Left hindlimb (tissue), 1 donor: ENCODE measurements around the gene SPAG9.

Source experiments
- DNase-seq: peaks from one replicate; pipeline ENCODE4 v3.0.0-alpha.2; 2018

The SPAG9 gene, protein sequence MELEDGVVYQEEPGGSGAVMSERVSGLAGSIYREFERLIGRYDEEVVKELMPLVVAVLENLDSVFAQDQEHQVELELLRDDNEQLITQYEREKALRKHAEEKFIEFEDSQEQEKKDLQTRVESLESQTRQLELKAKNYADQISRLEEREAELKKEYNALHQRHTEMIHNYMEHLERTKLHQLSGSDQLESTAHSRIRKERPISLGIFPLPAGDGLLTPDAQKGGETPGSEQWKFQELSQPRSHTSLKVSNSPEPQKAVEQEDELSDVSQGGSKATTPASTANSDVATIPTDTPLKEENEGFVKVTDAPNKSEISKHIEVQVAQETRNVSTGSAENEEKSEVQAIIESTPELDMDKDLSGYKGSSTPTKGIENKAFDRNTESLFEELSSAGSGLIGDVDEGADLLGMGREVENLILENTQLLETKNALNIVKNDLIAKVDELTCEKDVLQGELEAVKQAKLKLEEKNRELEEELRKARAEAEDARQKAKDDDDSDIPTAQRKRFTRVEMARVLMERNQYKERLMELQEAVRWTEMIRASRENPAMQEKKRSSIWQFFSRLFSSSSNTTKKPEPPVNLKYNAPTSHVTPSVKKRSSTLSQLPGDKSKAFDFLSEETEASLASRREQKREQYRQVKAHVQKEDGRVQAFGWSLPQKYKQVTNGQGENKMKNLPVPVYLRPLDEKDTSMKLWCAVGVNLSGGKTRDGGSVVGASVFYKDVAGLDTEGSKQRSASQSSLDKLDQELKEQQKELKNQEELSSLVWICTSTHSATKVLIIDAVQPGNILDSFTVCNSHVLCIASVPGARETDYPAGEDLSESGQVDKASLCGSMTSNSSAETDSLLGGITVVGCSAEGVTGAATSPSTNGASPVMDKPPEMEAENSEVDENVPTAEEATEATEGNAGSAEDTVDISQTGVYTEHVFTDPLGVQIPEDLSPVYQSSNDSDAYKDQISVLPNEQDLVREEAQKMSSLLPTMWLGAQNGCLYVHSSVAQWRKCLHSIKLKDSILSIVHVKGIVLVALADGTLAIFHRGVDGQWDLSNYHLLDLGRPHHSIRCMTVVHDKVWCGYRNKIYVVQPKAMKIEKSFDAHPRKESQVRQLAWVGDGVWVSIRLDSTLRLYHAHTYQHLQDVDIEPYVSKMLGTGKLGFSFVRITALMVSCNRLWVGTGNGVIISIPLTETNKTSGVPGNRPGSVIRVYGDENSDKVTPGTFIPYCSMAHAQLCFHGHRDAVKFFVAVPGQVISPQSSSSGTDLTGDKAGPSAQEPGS (N-terminal part only)

DNA sequence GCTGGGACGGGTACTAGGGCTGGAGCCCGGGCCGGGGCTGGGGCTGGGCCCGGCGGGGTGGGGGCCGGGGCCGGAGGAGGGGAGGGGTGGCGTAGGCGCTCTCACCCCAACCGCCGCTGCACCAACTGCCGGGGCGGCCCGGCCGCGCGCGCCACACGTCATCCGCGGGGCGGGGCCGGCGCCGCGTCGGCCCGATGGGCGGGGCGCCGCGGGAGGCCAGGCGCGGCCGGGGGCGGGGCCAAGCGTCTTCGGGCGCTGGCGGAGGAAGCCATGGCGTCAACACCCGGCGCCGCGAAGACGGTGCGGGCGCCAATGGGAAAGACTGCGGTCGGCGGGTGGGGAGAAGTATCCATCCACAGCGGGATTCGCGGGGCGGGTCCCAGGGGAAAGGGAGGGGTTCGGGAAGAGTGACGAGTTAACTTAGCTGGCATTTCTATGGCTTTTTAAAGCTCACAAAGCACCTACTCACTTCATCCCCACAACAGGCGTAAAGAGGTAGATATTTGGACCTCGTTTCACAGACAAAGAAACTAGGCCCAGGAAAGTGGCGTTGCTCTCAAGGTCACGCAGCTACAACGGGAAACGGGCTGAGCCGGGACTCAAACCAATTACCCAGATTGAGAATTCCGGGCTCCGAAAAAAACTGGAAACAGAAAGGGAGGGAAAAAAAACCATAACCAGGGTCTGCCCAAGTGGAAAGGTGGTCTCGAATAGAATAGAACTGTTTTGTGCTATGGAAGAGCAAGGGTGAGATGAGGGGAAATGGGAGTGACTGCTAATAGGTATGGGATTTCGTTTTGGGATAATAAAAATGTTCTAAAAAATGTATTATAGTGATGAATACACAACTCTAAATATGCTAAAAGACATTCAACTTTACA, at the start of gene SPAG9:
Gene SPAG9, minus strand, starts transcription at position 130 of the 881 bp plus-strand sequence. CDS start 212 bp downstream, outside the sequence.
- DNase-seq, result peak; percentile 97

DNA sequence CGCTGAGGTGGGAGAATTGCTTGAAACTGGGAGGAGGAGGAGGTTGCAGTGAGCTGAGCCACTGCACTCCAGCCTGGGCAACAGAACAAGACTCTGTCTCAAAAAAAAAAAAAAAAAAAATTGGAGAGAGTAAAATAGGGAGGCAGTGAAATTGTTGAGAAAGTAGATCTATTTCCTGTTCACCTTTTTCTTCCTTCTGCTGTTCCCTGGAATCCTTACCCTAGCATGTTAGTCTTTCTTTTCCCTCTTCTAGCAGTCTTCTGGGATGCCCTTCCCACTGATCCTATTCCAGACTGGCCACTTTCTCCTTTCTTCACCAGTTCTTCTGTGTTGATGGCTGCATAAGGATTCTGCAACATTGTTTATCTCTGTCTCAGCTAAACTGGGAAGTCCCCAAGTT, 48.7 kb upstream of the SPAG9 start:
- no peak for DNase-seq

DNA sequence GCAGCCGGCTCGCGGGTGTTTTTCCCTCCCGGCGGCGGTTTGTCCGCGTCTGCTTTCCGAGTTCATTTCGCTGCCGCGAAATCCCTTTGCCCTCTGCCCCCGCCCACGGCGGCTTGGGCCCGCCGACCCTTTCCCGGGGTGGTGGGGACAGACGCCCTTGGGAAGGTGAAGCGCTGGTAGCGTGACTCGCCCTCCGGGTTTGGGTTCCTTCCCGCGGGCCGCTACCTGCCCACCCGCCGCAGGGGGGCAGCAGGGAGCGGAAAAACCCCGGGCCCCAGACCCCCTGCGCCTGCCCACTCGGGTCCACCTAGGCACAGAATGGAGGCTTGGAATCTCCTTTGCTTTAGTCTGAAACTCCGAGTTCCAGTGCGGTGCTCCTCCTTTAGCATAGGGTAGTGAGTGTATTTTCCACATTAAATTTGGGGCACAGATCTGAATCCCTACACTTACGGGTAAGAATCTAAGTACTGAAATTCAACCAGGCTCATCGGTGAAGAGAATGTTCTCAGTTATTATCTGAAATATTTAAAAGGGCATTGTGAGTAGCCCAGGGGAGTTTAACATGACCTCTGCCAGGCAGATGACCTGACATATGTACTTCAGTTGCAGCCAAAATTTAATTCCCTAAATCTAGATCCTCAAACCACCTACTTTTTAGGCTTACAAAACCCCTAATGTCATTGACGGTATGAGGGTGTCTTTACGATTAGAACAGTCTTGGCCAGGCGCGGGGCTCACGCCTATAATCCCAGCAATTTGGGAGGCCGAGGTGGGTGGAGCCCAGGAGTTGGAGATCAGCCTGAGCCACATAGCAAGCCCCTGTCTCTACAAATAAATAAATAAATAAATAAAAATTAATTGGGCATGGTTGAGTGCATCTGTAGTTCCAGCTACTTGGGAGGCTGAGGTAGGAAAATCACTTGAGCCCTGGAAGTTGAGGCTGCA, 46.6 kb upstream of the SPAG9 start:
- DNase-seq, result peak; percentile 68

DNA sequence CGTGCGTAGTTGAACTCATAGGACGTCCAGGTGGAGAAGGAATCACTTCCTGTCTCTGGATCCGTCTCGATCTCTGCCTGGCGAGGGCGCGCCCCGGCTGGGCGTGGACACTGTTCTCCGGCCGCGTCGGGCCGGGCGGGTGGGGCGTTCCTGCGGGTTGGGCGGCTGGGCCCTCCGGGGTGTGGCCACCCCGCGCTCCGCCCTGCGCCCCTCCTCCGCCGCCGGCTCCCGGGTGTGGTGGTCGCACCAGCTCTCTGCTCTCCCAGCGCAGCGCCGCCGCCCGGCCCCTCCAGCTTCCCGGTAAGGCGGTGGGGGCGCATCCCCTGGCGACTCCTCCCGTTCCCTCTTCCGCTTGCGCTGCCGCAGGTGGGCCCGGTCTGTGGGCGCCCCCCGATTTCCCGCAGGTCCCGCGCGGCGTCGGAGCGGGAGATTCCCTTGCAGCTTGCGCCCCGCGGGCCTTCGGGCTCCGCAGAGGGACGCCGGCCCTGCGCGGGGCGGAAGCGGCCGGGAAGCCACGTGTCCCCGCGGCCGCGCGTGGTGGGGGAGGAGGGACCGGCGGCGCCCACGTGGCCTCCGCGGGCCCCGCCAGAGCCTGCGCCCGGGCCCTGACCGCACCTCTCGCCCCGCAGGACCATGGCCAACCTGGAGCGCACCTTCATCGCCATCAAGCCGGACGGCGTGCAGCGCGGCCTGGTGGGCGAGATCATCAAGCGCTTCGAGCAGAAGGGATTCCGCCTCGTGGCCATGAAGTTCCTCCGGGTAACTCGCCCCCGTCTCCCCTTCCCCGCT, 45.7 kb upstream of the SPAG9 start, which contains the start of gene NME2:
Gene NME2, plus strand, starts transcription at position 214 of the 789 bp plus-strand sequence. Its CDS starts 420 bp downstream, at position 634.
- peak; percentile 94 for DNase-seq

DNA sequence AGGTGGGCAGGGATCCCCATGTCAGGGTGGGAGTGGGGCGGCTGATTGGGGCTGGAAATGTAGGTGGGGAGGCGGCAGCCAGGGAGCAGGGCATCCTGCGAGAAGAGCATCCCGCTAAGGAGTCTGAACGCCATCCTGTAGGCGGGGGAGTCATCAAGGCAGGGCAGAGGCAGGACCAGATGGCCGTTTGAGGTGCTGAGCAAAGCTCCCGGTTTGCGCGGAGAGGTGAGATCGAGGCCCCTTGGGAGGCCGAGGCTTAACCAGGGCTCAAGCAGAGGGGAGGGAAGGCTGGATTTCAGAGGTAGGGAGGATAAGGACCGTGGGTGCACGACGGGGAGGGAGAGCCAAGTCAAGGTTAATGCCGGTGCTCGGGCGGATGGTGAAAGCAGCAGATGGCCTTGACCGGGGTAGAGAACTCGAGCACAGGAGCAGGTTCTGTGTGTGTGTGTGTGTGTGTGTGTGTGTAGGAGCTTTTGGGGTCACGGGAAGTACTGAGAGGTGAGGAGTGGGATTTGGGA, 45.1 kb upstream of the SPAG9 start:
- DNase-seq, result no peak

DNA sequence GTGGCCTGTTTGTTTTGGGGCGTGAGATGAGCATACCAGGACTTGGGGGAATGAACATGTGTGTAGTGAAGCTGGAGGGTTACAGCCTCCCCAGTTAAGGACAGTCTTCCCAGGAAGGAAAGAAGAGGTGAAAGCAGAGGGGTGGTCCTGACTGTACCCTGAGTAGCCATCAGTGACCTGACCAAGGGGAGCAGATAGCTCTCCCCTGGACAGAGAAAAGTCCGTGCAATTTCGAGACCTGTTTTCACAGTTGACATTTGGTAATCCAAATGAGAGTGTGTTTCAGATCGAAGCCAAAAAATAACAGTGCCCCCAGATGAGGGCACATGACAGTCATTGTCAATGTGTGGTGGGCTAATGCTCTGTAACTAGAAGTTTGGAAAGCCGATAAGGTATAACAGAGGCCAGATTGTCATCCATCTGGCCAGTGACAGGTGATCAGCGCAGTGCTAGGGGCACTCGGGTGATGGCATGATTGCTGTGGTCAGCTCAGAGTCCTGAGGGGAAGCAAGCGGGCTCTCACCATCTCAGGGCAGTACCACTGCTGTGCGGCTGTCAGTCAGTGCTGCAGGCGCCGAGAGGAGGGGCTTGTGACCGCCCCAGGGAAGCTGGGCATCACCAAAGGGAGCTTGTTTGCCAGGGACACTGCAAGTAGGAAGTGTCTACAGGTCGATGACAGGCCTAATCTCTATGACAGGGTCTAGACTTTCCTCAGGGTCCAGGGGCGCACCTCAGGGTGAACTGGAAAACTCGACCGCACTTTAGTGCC, 44.4 kb upstream of the SPAG9 start:
- DNase-seq, result peak; percentile 50

DNA sequence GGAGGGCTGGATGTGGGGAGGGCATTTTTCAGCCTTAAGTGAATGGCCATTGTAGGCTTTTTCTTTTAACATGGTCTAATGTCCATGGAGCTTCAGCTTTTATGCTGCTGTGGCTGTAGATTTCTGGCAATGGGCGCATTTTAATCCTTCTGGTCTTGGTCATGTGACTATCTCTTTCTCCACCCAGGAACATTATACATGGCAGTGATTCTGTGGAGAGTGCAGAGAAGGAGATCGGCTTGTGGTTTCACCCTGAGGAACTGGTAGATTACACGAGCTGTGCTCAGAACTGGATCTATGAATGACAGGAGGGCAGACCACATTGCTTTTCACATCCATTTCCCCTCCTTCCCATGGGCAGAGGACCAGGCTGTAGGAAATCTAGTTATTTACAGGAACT, 40.9 kb upstream of the SPAG9 start:
- DNase-seq, result no peak

DNA sequence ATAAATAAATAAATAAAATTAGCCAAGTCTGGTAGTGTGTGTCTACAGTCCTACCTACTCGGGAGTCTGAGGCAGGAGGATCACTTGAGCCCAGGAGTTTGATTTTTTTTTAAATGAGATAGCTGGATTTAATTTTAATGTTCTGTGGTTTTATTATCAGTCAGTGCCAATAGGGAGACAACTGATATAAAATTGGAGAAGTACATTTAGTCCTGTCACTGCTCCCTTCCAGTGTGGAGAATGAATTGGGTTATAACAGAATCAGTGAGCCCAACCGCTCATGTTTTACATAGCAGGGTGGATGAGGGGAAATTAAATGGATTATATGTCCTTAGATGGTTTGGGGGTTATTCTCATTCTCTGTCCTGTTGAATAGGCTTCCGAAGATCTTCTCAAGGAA, 38.9 kb upstream of the SPAG9 start:
- no peak for DNase-seq

DNA sequence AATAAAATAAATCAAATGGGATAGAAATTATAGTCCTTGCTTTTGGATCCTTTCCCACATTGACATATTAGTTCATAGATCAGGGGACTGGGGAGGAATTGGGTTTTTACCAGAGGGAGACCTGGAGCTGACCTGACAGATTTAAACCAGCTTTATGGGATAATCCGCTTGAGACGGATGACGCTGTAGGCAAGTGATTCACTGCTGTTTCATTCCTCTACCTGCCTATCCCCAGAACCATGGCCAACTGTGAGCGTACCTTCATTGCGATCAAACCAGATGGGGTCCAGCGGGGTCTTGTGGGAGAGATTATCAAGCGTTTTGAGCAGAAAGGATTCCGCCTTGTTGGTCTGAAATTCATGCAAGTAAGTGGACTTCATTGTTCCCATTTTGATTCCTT, 34.7 kb upstream of the SPAG9 start:
- no peak for DNase-seq

DNA sequence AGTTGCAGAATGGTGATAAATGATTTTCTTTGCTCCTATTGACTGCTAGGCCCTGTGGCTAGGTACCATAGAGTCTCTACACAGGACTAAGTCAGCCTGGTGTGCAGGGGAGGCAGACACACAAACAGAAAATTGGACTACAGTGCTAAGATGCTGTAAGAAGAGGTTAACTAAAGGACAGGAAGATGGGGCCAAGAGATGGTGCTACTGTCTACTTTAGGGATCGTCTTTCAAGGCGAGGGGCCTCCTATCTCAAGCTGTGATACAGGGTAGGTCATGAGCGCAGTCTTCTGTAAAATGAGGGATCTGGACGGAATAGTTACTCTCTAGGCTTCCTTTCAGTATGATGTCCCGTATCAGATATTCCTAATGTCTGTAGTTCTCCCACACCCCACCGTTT, 33.5 kb upstream of the SPAG9 start:
- no peak for DNase-seq

DNA sequence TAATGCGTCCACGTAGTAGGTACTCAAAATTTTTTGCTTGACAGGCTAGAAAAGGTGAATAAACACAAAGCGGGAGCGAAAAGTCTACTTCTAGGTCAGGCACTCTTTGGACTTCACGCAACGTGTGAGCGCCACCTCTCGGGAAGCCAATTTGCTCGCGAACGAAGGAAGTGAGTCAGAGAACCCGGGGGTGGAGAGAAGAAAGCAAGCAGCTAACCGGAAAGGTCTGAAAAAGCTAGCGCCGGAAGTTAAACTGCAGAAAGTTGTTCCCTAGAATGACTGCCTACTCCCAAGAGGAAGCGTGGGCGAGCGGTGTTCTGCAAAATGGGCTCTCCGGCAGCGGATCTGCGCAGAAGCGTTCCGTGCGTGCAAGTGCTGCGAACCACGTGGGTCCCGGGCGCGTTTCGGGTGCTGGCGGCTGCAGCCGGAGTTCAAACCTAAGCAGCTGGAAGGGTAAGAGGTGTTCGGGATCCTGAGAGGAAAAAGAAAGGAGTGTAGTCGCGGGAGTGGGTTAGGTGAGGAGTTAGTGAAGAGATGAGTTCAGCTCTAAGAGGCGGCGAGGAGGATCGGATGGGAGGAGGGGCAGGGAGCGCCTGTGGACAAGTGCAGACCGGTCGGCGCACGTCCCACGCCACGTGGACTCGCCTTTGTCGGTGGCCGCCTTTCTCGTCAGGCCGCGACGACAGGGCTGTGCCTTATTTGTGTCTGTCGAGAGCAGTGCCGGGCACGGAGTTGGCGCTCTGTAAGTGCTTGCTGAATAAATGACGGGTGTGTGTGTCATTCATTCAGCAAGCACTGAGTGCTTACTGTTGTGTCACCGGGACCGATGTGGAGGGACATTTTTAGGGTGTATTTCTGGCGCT, 32.8 kb upstream of the SPAG9 start, which contains the start of gene NME1:
Gene NME1, plus strand, starts transcription at position 350 of the 863 bp plus-strand sequence. CDS start 2,096 bp downstream, outside the sequence.
- peak; percentile 98 for DNase-seq

DNA sequence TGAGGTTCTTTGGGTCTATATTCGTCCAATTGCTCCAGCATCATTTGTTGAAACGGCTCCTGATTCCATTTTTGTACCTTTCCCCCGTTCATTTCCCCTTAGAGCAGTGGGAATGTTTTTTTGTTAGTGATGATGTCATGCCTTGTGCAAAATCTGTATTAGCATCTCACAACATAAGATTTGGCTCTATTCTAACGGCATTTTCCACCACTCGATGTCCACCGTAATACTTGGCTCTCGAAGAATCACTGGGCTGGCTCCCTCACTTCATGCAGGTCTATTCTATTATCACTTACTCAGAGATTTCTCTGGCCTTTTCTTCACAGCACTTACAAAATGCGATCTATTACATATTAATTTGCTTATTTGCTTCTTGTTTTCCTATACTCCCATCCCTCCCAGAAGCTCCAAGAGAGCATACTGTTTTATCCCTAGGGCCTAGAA, 32.1 kb upstream of the SPAG9 start:
- no peak for DNase-seq

DNA sequence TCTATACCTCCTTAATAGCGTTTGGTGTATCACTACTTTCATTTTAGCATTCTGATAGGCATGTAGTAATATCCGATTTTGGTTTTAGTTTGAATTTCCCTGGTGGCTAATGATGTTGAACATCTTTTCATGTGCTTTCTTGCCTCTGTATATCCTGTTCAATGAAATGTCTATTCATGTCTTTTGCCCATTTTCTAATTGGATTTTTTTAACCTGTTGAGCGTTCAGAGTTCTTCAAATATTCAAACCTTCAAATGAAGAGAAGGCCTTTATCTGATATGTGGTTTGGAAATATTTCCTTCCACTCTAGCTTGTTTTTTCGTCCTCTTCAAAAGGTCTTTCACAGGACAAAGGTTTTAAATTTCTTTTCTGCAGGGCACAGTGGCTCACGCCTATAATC, 30.3 kb upstream of the SPAG9 start:
- DNase-seq, result no peak

DNA sequence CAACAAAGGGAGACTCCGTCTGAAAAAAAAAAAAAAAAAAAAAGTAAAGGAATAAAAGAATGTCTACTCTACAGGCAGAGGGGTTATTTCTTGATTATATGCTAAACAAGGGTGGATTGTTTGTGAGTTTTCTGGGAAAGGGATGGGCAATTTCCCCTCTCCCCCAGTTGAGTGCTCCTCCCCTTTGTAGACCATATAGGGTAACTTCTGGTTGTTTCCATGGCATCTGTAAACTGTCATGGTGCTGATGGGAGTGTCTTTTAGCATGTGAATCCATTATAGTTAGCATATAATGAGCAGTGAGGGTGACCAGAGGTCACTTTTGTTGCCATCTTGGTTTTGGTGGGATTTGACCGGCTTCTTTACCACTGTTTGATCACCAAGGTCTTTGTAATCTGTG, 28.5 kb upstream of the SPAG9 start:
- no peak for DNase-seq

DNA sequence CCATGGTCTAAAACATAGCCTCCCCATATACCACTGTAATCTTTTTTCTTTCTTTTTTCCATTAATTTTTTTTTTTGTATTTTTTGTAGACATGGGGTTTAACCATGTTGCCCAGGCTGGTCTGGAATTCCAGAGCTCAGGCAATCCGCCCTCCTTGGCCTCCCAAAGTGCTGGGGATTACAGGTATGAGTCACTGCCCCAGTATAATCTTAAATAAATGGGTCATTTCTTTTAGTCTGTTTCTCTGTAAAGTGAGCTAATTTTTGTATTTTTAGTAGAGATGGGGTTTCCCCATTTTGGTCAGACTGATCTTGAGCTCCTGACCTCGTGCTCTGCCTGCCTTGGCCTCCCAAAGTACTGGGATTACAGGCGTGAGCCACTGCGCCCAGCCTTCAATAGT, 27.0 kb upstream of the SPAG9 start:
- DNase-seq, result no peak

DNA sequence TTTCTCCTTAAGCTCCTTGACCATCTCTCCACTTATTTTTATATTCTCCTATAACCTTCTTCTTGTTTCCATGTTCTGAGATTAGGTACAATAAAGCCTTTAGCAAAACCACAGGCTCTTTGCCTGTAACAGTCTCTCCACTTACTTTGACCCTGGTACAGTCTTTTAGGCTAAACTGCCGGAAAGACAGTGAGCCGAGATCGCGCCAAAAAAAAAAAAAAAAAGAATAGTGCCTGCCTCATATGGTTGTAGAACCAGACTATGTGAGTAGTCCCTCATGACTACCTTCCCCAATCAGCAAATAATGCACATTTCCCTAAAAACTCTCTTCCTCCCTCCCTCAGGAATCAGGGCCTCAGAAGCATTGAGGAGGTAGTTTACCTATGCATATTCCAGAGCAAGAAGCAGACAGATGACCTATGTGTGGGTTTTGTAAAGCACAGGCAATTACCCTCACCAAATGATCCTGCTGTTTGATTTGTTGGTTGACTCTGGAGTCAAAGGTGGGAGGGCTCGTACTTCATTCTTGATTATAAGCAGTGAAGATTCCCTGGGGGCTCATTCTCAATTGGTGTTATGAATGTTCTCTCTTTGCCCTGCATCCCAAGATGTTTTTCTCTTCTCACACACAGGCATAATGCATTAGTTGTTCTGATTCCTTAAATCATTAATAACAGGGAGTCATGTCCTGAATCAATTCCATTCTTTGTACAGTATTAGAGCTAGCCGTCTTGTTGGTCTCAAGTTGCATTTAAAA, 23.8 kb upstream of the SPAG9 start:
- DNase-seq, result no peak

DNA sequence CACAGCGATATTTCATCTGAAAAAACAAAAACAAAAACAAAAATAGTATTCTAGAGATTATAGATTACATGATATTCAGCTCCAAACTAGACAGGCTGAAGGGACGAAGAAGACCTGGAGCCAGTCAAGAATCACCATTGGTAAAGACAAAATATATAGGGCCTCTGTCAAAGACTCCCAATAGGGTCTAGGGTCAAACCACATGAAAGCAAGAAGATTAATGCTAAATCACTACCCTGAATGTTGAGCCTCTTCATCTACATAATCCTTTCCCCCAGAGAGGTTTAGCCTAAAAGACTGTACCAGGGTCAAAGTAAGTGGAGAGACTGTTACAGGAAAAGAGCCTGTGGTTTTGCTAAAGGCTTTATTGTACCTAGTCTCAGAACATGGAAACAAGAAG, 21.9 kb upstream of the SPAG9 start:
- no peak for DNase-seq
